ENCODE results near the gene RFFL. TPM values are rescaled to one million over a fixed set of nuclear protein-coding genes. Genes with fewer than 3 reads are reported as not detected.

The RFFL gene
- total RNA-seq, 1 experiment from 2014 or later: 30.3 TPM

- TF ChIP-seq ZNF671 (CRISPR knock-in tag; IDR thresholded peaks at IDR 0.05): no peak
- TF ChIP-seq ZBTB43 (CRISPR knock-in tag; IDR thresholded peaks at IDR 0.05): no peak
- no peak for TF ChIP-seq CREM (CRISPR knock-in tag; IDR thresholded peaks at IDR 0.05)
- TF ChIP-seq ATF1 (CRISPR knock-in tag; IDR thresholded peaks at IDR 0.05): no peak
- no peak for TF ChIP-seq FOXP4 (CRISPR knock-in tag; IDR thresholded peaks at IDR 0.05)
- TF ChIP-seq NFE2L1 (CRISPR knock-in tag; IDR thresholded peaks at IDR 0.05): no peak
- TF ChIP-seq USF1 (CRISPR knock-in tag; IDR thresholded peaks at IDR 0.05): no peak
- TF ChIP-seq OVOL2 (CRISPR knock-in tag; IDR thresholded peaks at IDR 0.05; ENCODE audit: borderline replicate concordance): no peak
- TF ChIP-seq HMGXB4 (CRISPR knock-in tag; IDR thresholded peaks at IDR 0.05): no peak
- no peak for TF ChIP-seq TP53 (CRISPR knock-in tag; IDR thresholded peaks at IDR 0.05)
- no peak for TF ChIP-seq E2F4 (CRISPR knock-in tag; IDR thresholded peaks at IDR 0.05; ENCODE audit: borderline replicate concordance, low read depth)
- no peak for TF ChIP-seq SP1 (CRISPR knock-in tag; conservative IDR thresholded peaks at IDR 0.05)
- no peak for TF ChIP-seq NR2C2 (CRISPR knock-in tag; IDR thresholded peaks at IDR 0.05)
- no peak for TF ChIP-seq JUN (CRISPR knock-in tag; IDR thresholded peaks at IDR 0.05)
- TF ChIP-seq ZNF317 (CRISPR knock-in tag; IDR thresholded peaks at IDR 0.05; ENCODE audit: borderline replicate concordance, low read depth): no peak
- TF ChIP-seq ZNF232 (CRISPR knock-in tag; IDR thresholded peaks at IDR 0.05): no peak
- TF ChIP-seq NFATC4 (CRISPR knock-in tag; IDR thresholded peaks at IDR 0.05): no peak
- no peak for TF ChIP-seq SMAD3 (CRISPR knock-in tag; IDR thresholded peaks at IDR 0.05; ENCODE audit: borderline replicate concordance)
- TF ChIP-seq GRHL2 (CRISPR knock-in tag; IDR thresholded peaks at IDR 0.05; ENCODE audit: insufficient replicate concordance, severe bottlenecking): no peak
- DNase-seq (ENCODE audit: low spot score) (no peak), ATAC-seq (no peak)
- POLR2A ChIA-PET: no interaction called here
- Mint-ChIP-seq H3K4me1 (no peaks in the 10 kb centered on the region), H3K4me3 (no peak overlapping the region), H3K27ac (no peak overlapping the region), H3K36me3 (no peaks in the 10 kb centered on the region), H3K27me3 (ENCODE audit: low read depth) (no peaks in the 10 kb centered on the region), H3K9me3 (no peaks in the 10 kb centered on the region)
- CTCF ChIA-PET: no interaction called here
Measured at GRCh38 chr17:35025541-35025940, 38.0 kb downstream of the RFFL start.

GRCh38 chr17:35023538-35023937 is 40.0 kb downstream of the RFFL start:
- Mint-ChIP-seq H3K27ac (no peak overlapping the region), H3K36me3 (no peaks in the 10 kb centered on the region), H3K4me3 (no peak overlapping the region), H3K27me3 (ENCODE audit: low read depth) (no peaks in the 10 kb centered on the region), H3K9me3 (no peaks in the 10 kb centered on the region), H3K4me1 (no peaks in the 10 kb centered on the region)
- ChIA-PET POLR2A (no interaction called here), CTCF (interaction anchor here (1.3 to 2.8 kb wide), 2 partner anchors 66 to 97 kb away, joined by 4 to 10 read pairs; partner anchors contain the start of gene RAD51D)
- TF ChIP-seq GRHL2 (CRISPR knock-in tag; IDR thresholded peaks at IDR 0.05; ENCODE audit: insufficient replicate concordance, severe bottlenecking) (no peak), MAX (CRISPR knock-in tag; IDR thresholded peaks at IDR 0.05) (no peak), E2F4 (CRISPR knock-in tag; IDR thresholded peaks at IDR 0.05; ENCODE audit: borderline replicate concordance, low read depth) (no peak), AR (CRISPR knock-in tag; IDR thresholded peaks at IDR 0.05) (no peak)
- ATAC-seq: no peak
- no peak for DNase-seq (ENCODE audit: low spot score)

Data from WTC11 (cell line).